ENCODE data around the gene ANKLE2.
"Not testable (repeated sequence)": the region's sequence is repeated elsewhere in the genome, so short reads cannot be mapped to it uniquely, and the experiment has no call there.

ANKLE2 gene

DNA sequence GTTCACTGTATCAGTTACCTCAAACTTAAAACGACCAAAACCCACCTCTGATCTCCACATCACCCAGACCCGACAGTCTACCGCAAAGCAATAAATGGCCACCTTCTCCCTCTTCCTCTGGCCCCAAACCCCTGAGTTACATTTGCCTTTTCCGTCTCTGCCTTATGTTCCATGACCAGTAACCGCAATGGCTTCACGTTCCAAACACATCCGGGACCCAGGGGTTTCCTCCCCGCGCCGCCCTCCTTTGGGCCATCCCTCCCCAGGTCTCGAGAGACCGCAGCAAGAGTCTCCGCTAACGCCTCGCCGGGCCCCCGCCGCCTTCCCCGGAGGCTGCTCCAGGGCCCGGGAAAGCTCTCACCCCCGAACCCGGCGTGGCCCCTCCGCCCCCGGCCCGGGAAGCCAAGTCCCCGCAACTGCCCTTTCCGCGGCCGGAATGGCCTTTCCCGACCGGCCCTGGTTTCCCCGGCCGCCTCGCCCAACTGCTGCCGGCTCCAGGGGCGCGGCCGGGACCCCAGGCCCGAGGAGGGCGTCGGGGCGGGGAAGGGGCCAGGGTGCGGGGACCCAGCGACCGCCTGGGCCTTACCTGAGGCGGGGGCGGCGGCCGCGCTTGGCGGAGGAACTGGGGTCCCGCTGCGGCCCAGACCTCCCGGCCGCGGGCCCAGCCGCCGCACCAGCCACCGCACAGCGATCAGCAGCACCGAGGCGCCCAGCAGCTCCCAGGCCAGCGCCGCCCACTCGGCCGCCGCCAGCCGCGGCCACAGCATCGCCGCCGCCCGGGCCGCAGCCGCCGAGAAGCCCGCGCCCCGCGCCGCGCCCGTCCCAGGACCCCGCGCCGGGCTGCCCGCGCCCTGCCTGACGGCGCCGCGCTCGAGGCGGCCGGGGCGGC lies at the start of gene ANKLE2:
Gene ANKLE2, minus strand, starts transcription at position 801 of the 889 bp plus-strand sequence. Its CDS starts 34 bp downstream, at position 767.
- DNase-seq, result peak; percentile 82

DNA sequence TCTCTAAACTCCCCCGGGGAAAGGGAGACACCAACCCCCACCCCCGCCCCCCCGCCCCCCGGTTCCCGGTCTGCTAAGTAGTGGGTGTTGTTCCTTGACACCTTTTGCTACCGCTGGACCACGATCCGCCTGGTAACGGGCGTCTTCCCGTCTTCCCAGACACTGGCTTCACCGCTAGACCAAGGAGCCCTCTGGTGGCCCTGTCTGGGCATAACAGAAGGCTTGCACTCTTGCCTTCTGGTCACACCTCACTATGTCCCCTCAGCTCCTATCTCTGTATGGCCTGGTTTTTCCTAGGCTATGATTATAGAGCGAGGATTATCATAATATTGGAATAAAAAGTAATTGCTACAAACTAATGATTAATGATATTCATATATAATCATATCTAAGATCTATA lies 47.8 kb upstream of the ANKLE2 start:
- DNase-seq, result peak; percentile 20

DNA sequence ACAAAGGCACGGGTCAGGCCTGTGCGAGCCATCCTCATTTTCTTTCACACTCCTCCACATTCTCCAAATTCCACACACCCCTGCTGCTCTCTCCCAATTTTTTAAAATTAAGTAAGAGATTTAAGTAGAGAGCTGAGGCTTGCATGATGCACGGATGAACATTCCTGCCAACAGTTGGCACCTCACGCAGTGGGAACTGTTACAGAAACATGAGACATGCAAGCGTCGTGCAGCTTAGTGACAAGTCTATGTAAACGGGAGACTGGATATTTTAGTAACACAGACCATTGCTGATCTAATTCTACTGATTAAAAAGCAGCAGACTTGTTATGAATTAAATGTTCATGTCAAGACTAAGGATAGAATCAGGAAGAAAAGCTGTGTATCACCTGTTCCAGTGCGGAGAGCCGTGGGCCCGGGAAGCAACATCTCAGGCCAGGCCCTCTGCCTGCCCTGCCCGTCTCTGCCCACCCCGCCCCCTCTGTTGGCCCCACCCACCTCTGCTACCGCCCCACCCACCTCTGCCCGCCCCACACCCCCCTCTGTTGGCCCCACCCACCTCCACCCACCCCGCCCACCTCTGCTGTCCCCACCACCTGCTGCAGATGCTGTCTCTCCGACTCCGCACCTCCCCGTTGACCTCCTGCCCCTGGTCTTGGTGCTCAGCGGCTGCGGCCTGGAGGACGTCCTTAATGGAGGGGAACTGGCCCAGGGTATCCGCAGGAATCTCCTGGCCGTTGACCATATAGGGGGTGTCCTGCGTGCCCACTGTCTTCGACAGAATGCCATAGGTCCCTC lies 45.9 kb upstream of the ANKLE2 start:
- DNase-seq, result no peak

DNA sequence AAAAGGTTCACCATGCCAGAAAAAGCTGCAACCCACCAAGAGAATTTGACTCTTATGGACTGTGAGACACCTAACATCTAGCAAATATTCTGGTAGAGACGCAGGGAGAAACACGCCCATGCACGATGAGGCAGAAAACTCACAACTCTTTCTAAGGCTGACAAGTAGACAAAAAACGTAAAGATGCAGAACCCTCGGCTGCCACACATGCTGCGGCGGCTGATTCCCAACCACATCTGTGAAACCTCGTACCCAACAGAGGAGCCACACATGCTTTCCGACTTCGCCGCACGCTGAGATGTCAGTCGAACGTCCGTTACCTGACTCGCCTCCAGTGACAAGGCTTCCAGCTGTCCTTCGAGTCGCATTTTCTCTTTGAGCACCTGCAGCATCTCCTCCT lies 45.2 kb upstream of the ANKLE2 start:
- peak; percentile 52 for DNase-seq

DNA sequence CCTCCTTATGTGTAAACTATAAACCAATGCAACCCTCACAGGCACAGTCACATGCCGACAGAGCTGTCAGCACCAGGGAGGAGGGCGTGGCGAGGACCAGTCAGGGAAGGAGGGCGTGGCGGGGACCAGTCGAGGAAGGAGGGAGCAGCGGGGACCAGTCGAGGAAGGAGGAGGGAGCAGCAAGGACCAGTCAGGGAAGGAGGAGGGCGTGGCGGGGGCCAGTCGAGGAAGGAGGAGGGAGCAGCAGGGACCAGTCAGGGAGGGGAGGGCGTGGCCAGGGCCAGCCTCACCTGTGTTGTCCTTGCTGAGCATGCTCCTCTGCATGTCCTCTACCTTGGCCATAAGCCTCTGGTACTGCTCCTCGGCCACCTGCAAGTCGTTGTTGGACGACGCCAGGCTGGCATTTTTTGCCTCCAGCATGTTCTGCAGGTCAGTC lies 42.8 kb upstream of the ANKLE2 start:
- no peak for DNase-seq

DNA sequence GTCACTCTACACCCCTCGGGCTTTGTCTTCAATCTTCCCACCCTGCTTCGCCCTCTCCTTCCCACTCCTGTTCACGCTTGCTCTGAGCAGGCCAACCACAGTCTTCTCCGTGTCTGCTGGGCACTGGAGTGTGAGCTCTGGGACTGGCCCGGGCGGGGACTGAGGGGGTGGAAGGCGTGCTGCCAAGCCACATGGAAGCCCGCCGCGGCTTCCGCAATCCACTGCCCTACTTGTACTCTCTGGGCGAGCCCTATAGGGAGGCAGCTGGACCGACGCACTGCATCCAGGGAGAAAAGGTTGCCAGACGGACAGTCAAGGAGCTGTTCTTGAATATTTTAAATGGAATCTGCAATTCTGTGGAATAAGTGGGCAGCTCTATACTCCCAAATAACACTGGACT lies 42.3 kb upstream of the ANKLE2 start:
- DNase-seq, result no peak

DNA sequence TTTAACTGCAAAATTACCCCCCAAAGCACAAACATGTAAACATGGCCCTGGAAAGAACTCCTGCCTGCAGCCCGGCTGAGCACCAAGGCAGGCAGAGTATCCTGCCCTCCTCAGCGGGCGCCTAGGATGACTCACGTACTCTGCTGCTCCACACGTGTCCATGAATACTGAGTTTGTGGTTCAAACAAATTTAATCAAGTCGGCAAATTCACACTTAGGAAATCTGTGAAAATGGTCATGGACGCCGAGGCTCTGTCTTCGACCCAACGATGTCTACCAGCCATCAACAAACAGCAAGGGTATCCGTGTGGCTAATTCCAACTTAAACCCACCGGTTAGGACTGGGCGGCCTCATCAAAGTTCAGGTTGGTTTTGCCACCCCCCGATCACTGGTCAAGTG lies 41.5 kb upstream of the ANKLE2 start:
- no peak for DNase-seq

DNA sequence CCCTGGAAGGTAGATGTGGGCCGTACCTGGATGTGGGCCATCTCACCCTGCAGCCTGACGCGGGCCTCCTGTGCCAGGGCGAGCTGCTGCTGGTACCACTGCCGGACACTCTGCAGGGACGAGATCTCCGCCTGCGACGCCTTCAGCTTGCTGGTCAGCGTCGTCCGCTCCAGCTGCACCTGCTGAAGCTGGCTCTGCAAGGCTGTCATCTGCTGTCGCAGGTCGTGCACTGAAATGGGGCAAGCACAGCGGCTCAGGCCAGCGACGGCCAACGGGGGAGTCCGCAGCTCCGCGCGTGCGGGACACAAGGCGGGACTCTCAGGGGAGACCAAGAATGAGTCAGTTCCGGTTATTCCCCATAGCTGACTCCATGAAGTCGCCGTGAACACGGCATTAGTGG lies 40.1 kb upstream of the ANKLE2 start:
- no peak for DNase-seq

DNA sequence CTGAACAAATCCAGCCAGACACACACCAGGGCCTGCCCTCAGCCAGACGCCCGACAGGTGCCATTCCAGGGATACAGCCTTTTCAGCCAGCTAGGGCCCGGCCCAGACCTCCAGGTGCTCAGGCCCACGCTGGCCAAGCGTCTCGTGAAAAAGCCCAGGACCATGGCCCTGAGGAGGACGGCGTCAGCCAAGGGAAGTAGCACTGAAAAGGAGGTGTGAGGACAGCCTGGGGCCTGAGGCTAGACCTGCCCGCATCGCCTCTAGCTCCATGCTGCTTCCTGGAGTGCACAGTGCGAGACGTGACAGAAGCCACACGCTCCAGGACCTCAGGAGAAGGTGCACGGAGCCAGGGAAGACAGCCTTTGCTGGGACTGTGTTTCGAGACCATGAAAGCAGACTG lies 37.2 kb upstream of the ANKLE2 start:
- no peak for DNase-seq

DNA sequence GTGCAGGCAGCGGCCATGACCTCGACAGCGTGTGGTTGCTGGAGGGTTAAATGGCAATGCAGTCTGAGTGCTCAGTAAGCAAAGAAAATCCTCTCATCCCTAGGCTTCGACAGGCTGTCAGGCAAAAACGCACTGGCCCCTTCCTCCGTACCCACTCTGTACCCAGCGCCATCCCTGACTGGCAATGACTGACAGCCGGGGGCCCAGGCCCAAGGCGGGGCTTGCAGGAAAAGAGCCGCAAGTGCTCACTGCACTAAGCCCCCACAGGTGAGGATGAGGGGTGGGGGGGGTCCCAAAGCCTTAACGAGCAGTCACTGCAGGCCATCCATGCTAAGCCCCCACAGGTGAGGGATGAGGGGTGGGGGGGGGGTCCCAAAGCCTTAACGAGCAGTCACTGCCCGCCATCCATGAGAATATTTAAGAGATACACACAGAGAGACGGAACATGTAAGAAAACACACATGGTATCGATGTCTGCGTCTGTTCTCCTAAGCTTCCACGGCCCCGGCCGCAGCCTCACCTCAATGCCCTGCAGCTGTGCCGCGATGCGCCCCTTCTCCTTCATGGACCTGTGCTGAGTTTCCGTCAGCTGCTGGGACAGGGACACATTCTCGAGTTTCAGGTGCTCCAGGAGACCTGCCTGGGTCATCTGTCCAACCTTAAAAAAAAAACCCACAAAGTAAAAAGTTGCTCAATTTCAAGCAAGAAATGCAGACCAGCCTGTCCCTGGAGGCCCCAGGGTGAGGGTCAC lies 36.4 kb upstream of the ANKLE2 start:
- no peak for DNase-seq

DNA sequence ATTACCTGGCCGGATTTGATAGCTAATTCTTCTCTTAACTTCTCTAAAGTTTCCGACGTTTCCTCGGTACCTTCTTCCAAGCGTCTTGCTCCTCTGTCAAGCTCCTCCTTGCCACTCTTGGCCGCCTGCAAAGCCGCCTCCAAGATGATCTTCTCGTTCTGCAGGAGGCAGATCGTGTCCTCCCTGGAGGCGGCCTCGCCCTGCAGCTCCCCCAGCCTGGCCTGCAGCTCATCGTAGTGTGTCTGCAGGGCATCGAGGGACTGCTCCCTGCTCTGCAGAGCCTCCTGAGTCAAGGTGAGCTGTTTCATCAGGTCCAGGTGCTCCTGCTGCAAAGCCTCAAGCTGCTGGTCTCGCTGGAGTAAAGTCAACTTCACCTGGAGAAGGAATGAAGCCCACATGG lies 34.2 kb upstream of the ANKLE2 start:
- no peak for DNase-seq

DNA sequence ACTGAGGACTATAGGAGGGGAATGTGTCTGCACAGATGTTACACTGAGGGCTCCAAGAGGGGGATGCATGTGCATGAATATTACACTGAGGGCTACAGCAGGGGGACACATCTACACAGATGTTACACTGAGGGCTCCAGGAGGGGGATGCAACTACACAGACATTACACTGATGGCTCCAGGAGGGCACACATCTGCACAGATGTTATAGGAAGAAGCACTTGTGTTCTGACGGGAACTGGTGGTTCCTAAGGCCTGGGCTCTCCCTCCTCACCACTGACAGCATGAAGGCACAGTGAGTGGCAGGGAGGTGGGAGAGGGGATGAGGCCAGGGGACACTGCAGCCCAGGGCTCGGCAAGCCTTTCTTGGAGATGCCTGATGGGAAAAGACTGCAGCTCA lies 30.3 kb upstream of the ANKLE2 start:
- not testable (repeated sequence) for DNase-seq

DNA sequence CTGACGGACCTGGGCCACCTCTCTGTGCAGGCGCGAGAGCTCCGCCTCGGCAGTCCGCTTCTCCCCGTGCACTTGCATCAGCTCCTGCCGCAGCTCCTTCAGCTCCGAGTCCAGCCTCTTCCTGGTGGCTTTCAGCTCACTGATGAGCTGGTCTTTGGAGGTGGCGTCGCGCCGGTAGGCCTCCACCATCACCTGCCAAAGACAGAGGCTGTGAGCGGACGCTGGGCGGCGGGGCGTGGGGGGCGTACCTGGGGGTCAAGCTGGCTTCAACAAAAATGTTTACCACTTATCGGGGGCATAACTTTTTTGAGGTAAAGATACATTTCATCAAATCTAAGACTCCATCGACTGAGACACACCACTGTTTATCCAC lies 27.5 kb upstream of the ANKLE2 start:
- no peak for DNase-seq

DNA sequence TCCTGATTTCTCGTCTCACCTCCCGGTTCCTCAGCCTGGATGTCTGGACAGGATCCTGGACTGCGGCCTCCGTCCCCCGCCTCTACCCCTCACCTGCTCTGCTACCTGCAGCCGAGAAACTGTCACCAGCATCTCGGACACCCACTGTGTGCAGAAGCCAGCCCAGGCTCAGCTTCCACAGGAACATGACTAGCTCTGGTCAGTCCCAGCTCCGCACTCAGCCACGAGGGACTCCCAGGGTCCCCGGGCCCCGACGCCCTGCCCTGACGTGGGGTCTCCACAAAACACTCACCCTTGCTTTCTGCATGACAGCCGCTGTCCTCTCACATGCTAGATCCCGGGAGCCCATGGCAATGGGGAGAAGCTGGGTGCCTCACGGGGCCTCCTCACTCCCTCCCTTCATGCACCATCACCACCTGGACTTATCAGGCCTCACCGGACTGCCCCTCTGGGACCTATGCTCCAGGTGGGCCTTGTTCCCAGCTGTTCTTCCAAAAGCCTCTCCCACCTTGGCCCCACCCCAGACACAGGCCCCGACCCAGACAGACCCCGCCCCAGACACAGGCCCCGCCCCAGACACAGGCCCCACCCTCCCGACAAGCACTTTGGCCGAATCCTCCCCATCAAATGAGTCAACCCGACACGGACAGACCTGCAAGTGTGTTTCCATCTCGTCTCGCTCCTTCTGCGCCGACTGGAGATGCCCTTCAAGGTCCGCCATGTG lies 26.9 kb upstream of the ANKLE2 start:
- DNase-seq, result no peak

DNA sequence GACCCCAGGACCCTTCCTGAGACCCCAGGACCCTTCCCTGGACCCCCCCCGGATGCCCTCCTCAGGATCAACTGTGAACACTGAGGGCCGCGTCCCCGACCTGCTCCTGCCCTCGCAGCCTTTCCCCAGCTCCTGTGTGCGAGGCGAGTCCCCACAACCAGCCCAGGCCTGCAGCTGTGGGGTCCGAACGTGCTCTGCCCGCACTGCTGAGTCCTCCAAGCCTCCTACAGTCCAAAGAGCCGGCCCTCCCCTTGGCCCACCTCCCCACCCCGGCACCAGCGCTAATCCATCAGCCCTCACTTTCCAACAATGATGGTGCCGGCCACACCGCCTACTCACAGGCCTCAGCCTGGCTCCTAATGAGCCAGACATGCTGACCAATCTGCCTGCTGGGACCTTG lies 26.2 kb upstream of the ANKLE2 start:
- DNase-seq, result no peak

DNA sequence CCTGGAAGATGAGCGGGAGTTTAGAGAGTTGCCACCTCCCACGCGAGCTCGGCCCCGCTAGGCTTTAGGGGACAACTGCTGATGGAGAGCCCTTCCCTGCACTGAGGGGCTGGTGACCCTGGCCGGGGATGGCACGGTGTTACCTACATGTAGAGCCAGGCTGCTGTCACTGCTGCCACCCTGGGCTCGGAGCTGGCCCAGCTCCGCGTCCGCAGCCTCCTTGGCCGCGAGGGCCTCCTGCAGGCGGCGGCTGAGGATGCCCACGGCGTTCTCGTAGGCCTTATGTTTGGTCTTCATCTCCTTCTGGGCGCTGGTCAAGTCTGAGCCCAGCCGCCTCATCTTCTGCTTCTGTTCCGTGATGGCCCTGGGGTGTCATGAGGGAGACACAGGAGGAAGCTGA lies 24.6 kb upstream of the ANKLE2 start:
- no peak for DNase-seq

DNA sequence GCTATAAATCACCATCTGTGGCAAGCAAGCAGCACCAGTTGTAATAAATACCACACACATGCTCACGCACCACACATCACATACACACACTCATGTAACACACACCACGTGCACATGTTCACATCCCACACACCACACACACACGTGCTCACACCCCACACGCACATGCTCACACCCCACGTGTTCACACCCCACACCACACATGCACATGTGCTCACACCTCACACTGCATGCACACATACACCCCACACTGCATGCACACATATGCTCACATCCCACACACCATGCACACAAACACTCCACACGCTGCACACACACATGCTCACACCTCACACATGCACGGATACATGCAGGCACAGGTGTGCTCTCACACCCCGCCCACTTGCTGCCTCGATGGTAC lies 22.9 kb upstream of the ANKLE2 start:
- DNase-seq, result no peak

DNA sequence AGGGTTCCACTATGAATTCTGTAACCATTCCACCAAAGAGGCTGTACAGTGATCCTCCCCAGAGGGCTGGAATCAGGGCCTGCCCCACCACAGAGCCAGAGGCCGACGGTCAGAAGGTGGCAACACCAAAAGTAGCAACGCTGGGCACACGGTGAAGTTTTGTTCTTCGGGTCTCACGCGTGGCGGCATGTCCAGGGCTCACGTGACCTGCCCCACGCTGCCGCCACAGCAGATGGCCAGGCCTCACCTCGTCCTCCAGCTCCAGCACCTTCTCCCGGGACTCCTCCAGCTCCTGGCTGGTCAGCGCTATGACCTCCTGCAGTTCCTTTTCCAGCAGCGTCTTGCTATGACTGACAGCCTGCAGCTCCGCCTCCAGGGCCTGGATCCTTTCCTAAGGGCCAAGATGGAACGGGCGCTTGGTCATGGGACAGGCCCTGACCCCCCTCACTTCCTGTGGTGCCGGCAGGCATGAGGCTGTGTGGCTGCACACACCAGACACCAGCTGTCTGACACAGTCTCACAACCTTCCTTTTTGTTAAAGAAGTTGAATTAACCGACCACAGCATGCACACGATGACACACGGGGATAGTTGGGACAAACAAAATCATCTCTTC lies 22.4 kb upstream of the ANKLE2 start:
- no peak for DNase-seq

DNA sequence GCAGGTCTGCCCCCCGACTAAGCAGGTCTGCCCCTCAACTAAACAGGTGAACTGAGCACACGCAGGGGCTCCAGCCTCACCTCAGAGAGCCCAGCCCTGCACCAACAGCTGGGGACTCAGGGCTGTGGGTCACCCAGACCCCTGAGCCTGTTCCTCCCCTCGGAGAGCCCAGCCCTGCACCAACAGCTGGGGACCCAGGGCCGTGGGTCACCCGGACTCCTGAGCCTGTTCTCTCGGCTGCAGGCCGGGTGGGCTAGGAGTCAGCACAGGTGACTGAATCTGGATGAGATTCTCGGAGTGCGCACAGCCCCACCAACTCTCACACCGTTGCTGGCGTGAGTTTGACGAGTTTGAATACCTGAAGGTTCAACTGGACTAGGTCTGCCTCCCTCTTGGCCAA lies 20.3 kb upstream of the ANKLE2 start:
- no peak for DNase-seq

DNA sequence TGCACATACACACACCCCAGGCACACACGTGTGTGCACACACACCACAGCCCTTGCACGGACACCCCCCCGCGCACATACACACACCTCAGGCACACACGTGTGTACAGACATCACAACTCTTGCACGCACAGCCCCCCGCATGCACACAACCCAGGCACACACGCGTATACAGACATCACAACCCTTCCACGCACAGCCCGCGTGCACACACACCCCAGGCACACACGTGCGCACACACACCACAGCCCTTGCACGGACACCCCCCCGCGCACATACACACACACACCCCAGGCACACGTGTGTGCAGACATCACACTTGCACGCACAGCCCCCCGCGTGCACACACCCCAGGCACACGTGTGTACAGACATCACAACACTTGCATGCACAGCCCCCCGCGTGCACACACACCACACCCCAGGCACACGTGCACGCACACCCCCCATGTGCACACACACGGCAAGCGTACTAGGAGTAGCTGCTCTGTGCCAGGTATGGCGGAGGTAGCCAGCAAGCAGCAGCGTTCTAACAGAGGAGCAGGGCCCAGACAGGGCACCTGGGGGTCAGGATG lies 18.2 kb upstream of the ANKLE2 start:
- DNase-seq, result no peak

DNA sequence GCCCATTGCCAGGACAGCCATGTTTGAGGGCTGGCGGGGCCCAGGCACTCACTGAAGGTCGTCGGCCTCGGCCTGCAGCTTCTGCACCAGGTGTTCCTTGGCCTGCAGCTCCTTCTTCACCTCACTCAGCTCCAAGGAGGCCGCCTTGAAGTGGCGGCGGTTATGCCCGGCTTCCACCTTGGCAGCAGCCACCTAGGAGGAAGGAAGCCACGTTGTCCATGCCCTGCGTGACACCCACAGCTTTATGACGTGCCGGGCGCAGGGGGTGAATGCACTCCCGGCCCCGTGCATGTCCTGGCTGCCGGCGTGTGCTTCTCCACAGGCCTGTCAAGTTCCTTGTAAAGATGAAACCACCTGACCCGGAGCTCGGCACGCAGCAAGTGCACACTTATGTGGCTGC lies 16.0 kb upstream of the ANKLE2 start:
- no peak for DNase-seq
